HEK293 (cell line): Measurements from ENCODE around the gene GNB1.

Source experiments
- CTCF ChIA-PET: fragments of 350-600 bp; formaldehyde crosslinking; extraction: SDS; loops from one replicate; lab custom pipeline; 2021; ENCODE audit warnings: antibody characterized with exemption; lab: Yijun Ruan, JAX
- POLR2A ChIA-PET: fragments of 300-600 bp; formaldehyde crosslinking; extraction: SDS; loops from one replicate; lab custom pipeline; 2020; ENCODE audit warnings: antibody characterized with exemption, inconsistent platforms; lab: Yijun Ruan, JAX
- H3K27ac ChIP-seq: fragments of 200-500 bp; sonication (Bioruptor generic); 2 replicates; pipeline ENCODE4 v1.5.1; 2014; ENCODE audit warnings: low read depth, low read length, control low read depth, inconsistent platforms; ENCODE audit errors: extremely low read depth
- H3K36me3 ChIP-seq, 2 experiments: fragments of 200-500 bp in 1 of 2; sonication (Bioruptor generic) in 1 of 2; 1 replicate in 1 of 2; 2 replicates in 1 of 2; pipeline ENCODE4 v1.5.1; 2014 to 2017; ENCODE audit warnings: inconsistent platforms in 2 of 2, low read length in 2 of 2; ENCODE audit not compliant: control insufficient read depth in 2 of 2, insufficient read depth in 1 of 2
- H3K4me1 ChIP-seq: fragments of 200-500 bp; sonication (Bioruptor generic); 2 replicates; pipeline ENCODE4 v1.5.1; 2014; ENCODE audit warnings: mild to moderate bottlenecking, low read length, inconsistent platforms; ENCODE audit not compliant: control insufficient read depth, insufficient read depth
- H3K4me3 ChIP-seq: 2 replicates; pipeline ENCODE4 v1.5.1; 2011; ENCODE audit warnings: low read depth, mild to moderate bottlenecking, control low read depth, low read length, moderate library complexity
- H3K9me3 ChIP-seq: fragments of 200-500 bp; sonication (Bioruptor generic); 2 replicates; pipeline ENCODE4 v1.5.1; 2014; ENCODE audit warnings: low read depth, low read length, inconsistent platforms; ENCODE audit not compliant: control insufficient read depth, insufficient read depth
- EGR2 ChIP-seq: fragments of 450-650 bp; formaldehyde crosslinking; IDR thresholded peaks from 2 replicates; pipeline ENCODE4 v1.5.1; 2016; ENCODE audit warnings: low read depth, missing biosample characterization, missing genetic modification characterization
- GLIS1 ChIP-seq: fragments of 450-650 bp; formaldehyde crosslinking; IDR thresholded peaks from 2 replicates; pipeline ENCODE4 v1.5.1; 2016; ENCODE audit warnings: missing biosample characterization, missing genetic modification characterization
- HOXA7 ChIP-seq: sonication (generic); formaldehyde crosslinking; IDR thresholded peaks from 2 replicates; pipeline ENCODE4 v1.8.1; 2022; ENCODE audit warnings: missing genetic modification reagents, borderline replicate concordance
- KLF1 ChIP-seq: fragments of 450-650 bp; formaldehyde crosslinking; IDR thresholded peaks from 2 replicates; pipeline ENCODE4 v1.5.1; 2016; ENCODE audit warnings: missing biosample characterization, missing genetic modification characterization
- KLF9 ChIP-seq: fragments of 450-650 bp; formaldehyde crosslinking; IDR thresholded peaks from 2 replicates; pipeline ENCODE4 v1.5.1; 2016; ENCODE audit warnings: missing biosample characterization, missing genetic modification characterization, low read depth
- MYNN ChIP-seq: fragments of 450-650 bp; formaldehyde crosslinking; IDR thresholded peaks from 2 replicates; pipeline ENCODE4 v1.5.1; 2016; ENCODE audit warnings: missing biosample characterization, missing genetic modification characterization, borderline replicate concordance
- PRDM1 ChIP-seq: fragments of 450-650 bp; formaldehyde crosslinking; IDR thresholded peaks from 2 replicates; pipeline ENCODE4; 2016; ENCODE audit warnings: missing biosample characterization, missing genetic modification characterization
- SP3 ChIP-seq: fragments of 450-650 bp; formaldehyde crosslinking; IDR thresholded peaks from 2 replicates; pipeline ENCODE4 v1.5.1; 2016; ENCODE audit warnings: missing biosample characterization, missing genetic modification characterization
- TCF7L2 ChIP-seq: IDR thresholded peaks from 2 replicates; pipeline ENCODE4 v1.6.1; 2011; ENCODE audit warnings: low read depth, mild to moderate bottlenecking, inconsistent platforms, low read length, moderate library complexity, borderline replicate concordance
- ZBTB21 ChIP-seq: fragments of 450-650 bp; formaldehyde crosslinking; IDR thresholded peaks from 2 replicates; pipeline ENCODE4 v1.5.1; 2017; ENCODE audit warnings: missing biosample characterization, missing genetic modification characterization
- ZEB2 ChIP-seq: fragments of 450-650 bp; formaldehyde crosslinking; IDR thresholded peaks from 2 replicates; pipeline ENCODE4 v1.5.1; 2016; ENCODE audit warnings: missing biosample characterization, missing genetic modification characterization
- ZFP69B ChIP-seq: fragments of 450-650 bp; formaldehyde crosslinking; IDR thresholded peaks from 2 replicates; pipeline ENCODE4 v1.5.1; 2016; ENCODE audit warnings: missing biosample characterization, missing genetic modification characterization
- ZIC2 ChIP-seq: fragments of 450-650 bp; formaldehyde crosslinking; IDR thresholded peaks from 2 replicates; pipeline ENCODE4 v1.5.1; 2016; ENCODE audit warnings: missing biosample characterization, missing genetic modification characterization
- ZNF114 ChIP-seq: fragments of 450-650 bp; formaldehyde crosslinking; IDR thresholded peaks from 2 replicates; pipeline ENCODE4 v1.5.0; 2017; ENCODE audit warnings: missing biosample characterization, missing genetic modification characterization
- ZNF169 ChIP-seq: fragments of 450-650 bp; formaldehyde crosslinking; IDR thresholded peaks from 2 replicates; pipeline ENCODE4 v1.5.1; 2016; ENCODE audit warnings: missing biosample characterization, missing genetic modification characterization
- ZNF311 ChIP-seq: fragments of 450-650 bp; formaldehyde crosslinking; IDR thresholded peaks from 2 replicates; pipeline ENCODE4 v1.5.1; 2017; ENCODE audit warnings: missing biosample characterization, missing genetic modification characterization, borderline replicate concordance
- ZNF341 ChIP-seq: fragments of 450-650 bp; formaldehyde crosslinking; IDR thresholded peaks from 2 replicates; pipeline ENCODE4; 2016; ENCODE audit warnings: low read depth, missing biosample characterization, missing genetic modification characterization
- ZNF423 ChIP-seq: fragments of 450-650 bp; formaldehyde crosslinking; IDR thresholded peaks from 2 replicates; pipeline ENCODE4 v1.5.1; 2016; ENCODE audit warnings: missing biosample characterization, missing genetic modification characterization
- ZNF610 ChIP-seq: fragments of 450-650 bp; formaldehyde crosslinking; IDR thresholded peaks from 2 replicates; pipeline ENCODE4 v1.5.1; 2016; ENCODE audit warnings: missing biosample characterization, missing genetic modification characterization, borderline replicate concordance
- ZNF658 ChIP-seq: fragments of 450-650 bp; formaldehyde crosslinking; IDR thresholded peaks from 2 replicates; pipeline ENCODE4; 2016; ENCODE audit warnings: missing biosample characterization, missing genetic modification characterization
- ZNF660 ChIP-seq: fragments of 450-650 bp; IDR thresholded peaks from 2 replicates; pipeline ENCODE4 v1.5.1; 2018; ENCODE audit warnings: missing biosample characterization, mild to moderate bottlenecking, missing genetic modification characterization
- ZNF670 ChIP-seq: fragments of 450-650 bp; formaldehyde crosslinking; IDR thresholded peaks from 2 replicates; pipeline ENCODE4 v1.5.1; 2016; ENCODE audit warnings: missing biosample characterization, missing genetic modification characterization, low read depth
- ZNF768 ChIP-seq: fragments of 450-650 bp; formaldehyde crosslinking; IDR thresholded peaks from 2 replicates; pipeline ENCODE4 v1.5.1; 2018; ENCODE audit warnings: missing biosample characterization, mild to moderate bottlenecking, missing genetic modification characterization
- TF ChIP-seq, protein P1 (sequence below): sonication (generic); formaldehyde crosslinking; IDR thresholded peaks from 2 replicates; pipeline ENCODE4 v1.8.1; 2022; ENCODE audit warnings: mild to moderate bottlenecking, moderate library complexity, missing genetic modification reagents
- TF ChIP-seq, protein P2 (sequence below): fragments of 450-650 bp; formaldehyde crosslinking; IDR thresholded peaks from 2 replicates; pipeline ENCODE4 v1.5.1; 2016; ENCODE audit warnings: missing biosample characterization, missing genetic modification characterization
- TF ChIP-seq, protein P3 (sequence below): fragments of 450-650 bp; formaldehyde crosslinking; IDR thresholded peaks from 2 replicates; pipeline ENCODE4 v1.5.1; 2017; ENCODE audit warnings: missing biosample characterization, missing genetic modification characterization
- TF ChIP-seq, protein P4 (sequence below): fragments of 450-650 bp; IDR thresholded peaks from 2 replicates; pipeline ENCODE4 v1.5.1; 2018; ENCODE audit warnings: missing biosample characterization, missing genetic modification characterization

GNB1 gene

DNA sequence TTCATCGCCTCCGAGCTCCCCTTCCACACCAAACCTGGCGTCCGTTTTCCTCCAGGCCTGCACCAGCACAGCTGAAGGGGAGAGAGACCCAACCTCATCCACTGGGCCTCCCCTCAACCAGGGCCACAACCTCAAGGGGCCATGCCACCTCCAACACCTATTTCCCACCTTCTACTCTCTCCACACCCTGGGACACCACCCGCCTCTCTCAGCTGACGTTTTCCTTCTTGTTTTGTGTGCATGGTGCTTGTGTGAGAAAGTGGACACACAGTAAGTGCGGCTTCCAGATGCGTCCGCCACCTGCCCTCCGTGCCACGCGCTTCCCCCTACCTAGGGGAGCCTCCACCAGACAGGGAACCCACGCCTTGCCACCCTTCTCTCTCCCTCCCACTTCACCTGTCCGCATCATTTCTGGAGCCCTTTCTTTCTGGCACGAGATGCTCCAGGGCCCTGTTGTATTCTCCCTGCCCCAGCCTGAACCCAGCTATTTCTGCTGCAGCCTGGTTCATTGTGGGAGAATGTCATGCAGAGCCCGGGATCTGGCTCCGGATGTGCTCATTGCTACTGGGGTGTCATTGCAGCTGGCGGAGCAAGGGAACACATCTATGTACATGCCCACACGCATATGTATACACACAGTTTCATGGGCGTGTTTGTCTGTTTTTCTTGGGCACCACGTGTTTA lies 1.3 kb upstream of the GNB1 start:
- H3K27ac ChIP-seq = peak overlapping the region; percentile 68

DNA sequence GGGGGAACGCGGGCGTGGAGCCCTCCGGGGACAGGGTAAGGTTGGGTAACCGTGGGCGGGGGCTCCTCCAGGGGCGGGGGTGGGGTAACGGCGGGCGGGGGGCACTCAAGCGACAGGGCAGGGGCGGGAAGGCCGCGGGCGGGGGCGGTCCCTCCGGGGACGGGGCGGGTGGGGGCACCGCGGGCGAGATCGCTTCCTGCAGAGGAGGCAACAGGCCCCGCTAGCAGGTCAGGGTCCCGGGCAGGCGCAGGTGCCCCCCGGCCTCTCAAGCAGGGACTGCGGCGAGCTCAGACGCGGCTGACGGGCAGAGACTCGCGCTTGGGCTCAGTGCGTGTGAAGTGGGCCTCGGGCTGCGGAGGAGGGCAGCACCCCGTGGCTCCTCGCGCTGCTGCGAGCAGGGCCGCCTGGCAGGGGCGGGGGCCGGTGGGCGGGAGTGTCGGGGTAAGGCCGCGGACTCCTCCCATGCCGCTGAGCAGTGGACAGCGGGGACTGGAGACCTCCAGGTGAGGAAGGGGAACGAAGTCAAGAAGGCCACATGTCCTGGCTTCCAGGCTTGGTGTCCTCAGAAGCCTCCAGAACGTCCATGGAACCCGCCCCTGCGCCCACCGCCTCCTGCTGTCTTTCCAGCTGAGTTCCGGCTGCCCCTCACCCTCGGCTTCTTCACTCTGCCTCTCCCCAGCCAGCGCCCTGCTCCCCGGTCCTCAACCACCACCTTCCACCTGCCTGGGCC lies 627 bp upstream of the GNB1 start:
- Histone ChIP-seq H3K9me3 (no peaks in the 10 kb centered on the region), H3K4me1 (peaks cover 8% of the 10 kb centered on the region), H3K27ac (peak overlapping the region; percentile 96), H3K4me3 (peak overlapping the region; percentile 88), H3K36me3 (no peaks in the 10 kb centered on the region)
- ChIA-PET CTCF (interaction anchor here (0.6 to 1.5 kb wide), 3 partner anchors 14 to 132 kb away, joined by 4 to 5 read pairs (median 4); no protein-coding TSS in a partner anchor), POLR2A (interaction anchor here (1.0 to 1.3 kb wide), 3 partner anchors 9 to 33 kb away, joined by 3 to 4 read pairs (median 4); no protein-coding TSS in a partner anchor)
- TF ChIP-seq ZNF658 (tag by site-specific recombination) (no peak), KLF1 (tag by site-specific recombination) (peak; percentile 75), MYNN (tag by site-specific recombination) (no peak), ZNF670 (no peak), ZBTB21 (no peak), KLF9 (tag by site-specific recombination) (peak; percentile 53; the same call in 1 of the 2 replicates), HOXA7 (CRISPR knock-in tag) (no peak), GLIS1 (peak; percentile 27), EGR2 (peak; percentile 74), ZEB2 (0 out of 2 replicates have a peak, but pooled peaks have one; percentile 11), ZNF311 (tag by site-specific recombination) (no peak), ZNF114 (tag by site-specific recombination) (no peak), ZNF660 (tag by site-specific recombination) (no peak), ZIC2 (tag by site-specific recombination) (peak; percentile 94), ZNF610 (tag by site-specific recombination) (no peak), ZNF341 (tag by site-specific recombination) (no peak), SP3 (tag by site-specific recombination) (peak; percentile 80), ZNF169 (tag by site-specific recombination) (no peak), ZNF768 (no peak), ZFP69B (tag by site-specific recombination) (no peak; the same call in 1 of the 2 replicates), TCF7L2 (no peak)
- TF ChIP-seq, protein P1, sequence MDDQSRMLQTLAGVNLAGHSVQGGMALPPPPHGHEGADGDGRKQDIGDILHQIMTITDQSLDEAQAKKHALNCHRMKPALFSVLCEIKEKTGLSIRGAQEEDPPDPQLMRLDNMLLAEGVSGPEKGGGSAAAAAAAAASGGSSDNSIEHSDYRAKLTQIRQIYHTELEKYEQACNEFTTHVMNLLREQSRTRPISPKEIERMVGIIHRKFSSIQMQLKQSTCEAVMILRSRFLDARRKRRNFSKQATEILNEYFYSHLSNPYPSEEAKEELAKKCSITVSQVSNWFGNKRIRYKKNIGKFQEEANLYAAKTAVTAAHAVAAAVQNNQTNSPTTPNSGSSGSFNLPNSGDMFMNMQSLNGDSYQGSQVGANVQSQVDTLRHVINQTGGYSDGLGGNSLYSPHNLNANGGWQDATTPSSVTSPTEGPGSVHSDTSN (CRISPR knock-in tag) = 0 out of 2 replicates have a peak, but pooled peaks have one; percentile 37
- TF ChIP-seq, protein P2, sequence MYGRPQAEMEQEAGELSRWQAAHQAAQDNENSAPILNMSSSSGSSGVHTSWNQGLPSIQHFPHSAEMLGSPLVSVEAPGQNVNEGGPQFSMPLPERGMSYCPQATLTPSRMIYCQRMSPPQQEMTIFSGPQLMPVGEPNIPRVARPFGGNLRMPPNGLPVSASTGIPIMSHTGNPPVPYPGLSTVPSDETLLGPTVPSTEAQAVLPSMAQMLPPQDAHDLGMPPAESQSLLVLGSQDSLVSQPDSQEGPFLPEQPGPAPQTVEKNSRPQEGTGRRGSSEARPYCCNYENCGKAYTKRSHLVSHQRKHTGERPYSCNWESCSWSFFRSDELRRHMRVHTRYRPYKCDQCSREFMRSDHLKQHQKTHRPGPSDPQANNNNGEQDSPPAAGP (tag by site-specific recombination) = peak; percentile 45; the same call in 1 of the 2 replicates
- TF ChIP-seq, protein P3, sequence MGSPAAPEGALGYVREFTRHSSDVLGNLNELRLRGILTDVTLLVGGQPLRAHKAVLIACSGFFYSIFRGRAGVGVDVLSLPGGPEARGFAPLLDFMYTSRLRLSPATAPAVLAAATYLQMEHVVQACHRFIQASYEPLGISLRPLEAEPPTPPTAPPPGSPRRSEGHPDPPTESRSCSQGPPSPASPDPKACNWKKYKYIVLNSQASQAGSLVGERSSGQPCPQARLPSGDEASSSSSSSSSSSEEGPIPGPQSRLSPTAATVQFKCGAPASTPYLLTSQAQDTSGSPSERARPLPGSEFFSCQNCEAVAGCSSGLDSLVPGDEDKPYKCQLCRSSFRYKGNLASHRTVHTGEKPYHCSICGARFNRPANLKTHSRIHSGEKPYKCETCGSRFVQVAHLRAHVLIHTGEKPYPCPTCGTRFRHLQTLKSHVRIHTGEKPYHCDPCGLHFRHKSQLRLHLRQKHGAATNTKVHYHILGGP (tag by site-specific recombination) = no peak

More for the DNA sequence above, 1.3 kb upstream of the GNB1 start:
- no peaks in the 10 kb centered on the region for H3K36me3 ChIP-seq
- H3K4me3 ChIP-seq = peak overlapping the region; percentile 88; the same call in 1 of the 2 replicates
- ChIA-PET POLR2A (interaction anchor here (1.0 to 1.3 kb wide), 3 partner anchors 8 to 34 kb away, joined by 3 to 4 read pairs (median 4); no protein-coding TSS in a partner anchor), CTCF (interaction anchor here (0.8 to 1.5 kb wide), 2 partner anchors 13 to 133 kb away, joined by 4 read pairs; no protein-coding TSS in a partner anchor)
- H3K9me3 ChIP-seq = no peaks in the 10 kb centered on the region
- H3K4me1 ChIP-seq = peaks cover 8% of the 10 kb centered on the region
- TF ChIP-seq ZNF423 (tag by site-specific recombination) (no peak), KLF1 (tag by site-specific recombination) (0 out of 2 replicates have a peak, but pooled peaks have one; percentile 8), PRDM1 (tag by site-specific recombination) (peak; percentile 55)
- TF ChIP-seq, protein P4, sequence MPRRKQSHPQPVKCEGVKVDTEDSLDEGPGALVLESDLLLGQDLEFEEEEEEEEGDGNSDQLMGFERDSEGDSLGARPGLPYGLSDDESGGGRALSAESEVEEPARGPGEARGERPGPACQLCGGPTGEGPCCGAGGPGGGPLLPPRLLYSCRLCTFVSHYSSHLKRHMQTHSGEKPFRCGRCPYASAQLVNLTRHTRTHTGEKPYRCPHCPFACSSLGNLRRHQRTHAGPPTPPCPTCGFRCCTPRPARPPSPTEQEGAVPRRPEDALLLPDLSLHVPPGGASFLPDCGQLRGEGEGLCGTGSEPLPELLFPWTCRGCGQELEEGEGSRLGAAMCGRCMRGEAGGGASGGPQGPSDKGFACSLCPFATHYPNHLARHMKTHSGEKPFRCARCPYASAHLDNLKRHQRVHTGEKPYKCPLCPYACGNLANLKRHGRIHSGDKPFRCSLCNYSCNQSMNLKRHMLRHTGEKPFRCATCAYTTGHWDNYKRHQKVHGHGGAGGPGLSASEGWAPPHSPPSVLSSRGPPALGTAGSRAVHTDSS (tag by site-specific recombination) = no peak
